BJ (cell line): Measurements from ENCODE around the gene C1QTNF8. TPM values are rescaled to one million over a fixed set of nuclear protein-coding genes. Genes with fewer than 3 reads are reported as not detected.

ENCODE experiments used
- CTCF ChIA-PET: fragments of 350-600 bp; formaldehyde crosslinking; extraction: SDS; loops from one replicate; lab custom pipeline; 2021; ENCODE audit warnings: antibody characterized with exemption, inconsistent platforms; lab: Yijun Ruan, JAX
- POLR2A ChIA-PET: fragments of 300-600 bp; sonication (Branson Sonifier 250); formaldehyde crosslinking; extraction: SDS; loops from one replicate; lab custom pipeline; 2021; ENCODE audit warnings: antibody characterized with exemption; lab: Charles Lee
- DNase-seq: peaks from one replicate; pipeline ENCODE4 v3.0.0-alpha.2; 2011; ENCODE audit warnings: low read depth
- H3K27me3 ChIP-seq: 2 replicates; pipeline ENCODE4 v1.6.0; 2011; ENCODE audit warnings: low read length; ENCODE audit not compliant: control insufficient read depth, insufficient read depth
- H3K36me3 ChIP-seq: 2 replicates; pipeline ENCODE4 v1.5.1; 2011; ENCODE audit warnings: low read length; ENCODE audit not compliant: control insufficient read depth, insufficient read depth
- H3K4me3 ChIP-seq: 2 replicates; pipeline ENCODE4 v1.5.1; 2011; ENCODE audit warnings: low read depth, mild to moderate bottlenecking, control low read depth, low read length
- CTCF ChIP-seq: IDR thresholded peaks from 2 replicates; pipeline ENCODE4 v1.5.1; 2011; ENCODE audit warnings: low read depth, mild to moderate bottlenecking, control low read depth, inconsistent platforms, low read length, moderate library complexity; ENCODE audit not compliant: insufficient read depth
- polyA plus RNA-seq: library from polyadenylated mRNA; depleted of rRNA; stranded (reverse); fragments of >200 nt; gene quantifications from 2 replicates; pipeline ENCODE4 v1.2.3, GENCODE V29; 2011

Gene C1QTNF8
- polyA plus RNA-seq, 1 experiment = not detected

DNA sequence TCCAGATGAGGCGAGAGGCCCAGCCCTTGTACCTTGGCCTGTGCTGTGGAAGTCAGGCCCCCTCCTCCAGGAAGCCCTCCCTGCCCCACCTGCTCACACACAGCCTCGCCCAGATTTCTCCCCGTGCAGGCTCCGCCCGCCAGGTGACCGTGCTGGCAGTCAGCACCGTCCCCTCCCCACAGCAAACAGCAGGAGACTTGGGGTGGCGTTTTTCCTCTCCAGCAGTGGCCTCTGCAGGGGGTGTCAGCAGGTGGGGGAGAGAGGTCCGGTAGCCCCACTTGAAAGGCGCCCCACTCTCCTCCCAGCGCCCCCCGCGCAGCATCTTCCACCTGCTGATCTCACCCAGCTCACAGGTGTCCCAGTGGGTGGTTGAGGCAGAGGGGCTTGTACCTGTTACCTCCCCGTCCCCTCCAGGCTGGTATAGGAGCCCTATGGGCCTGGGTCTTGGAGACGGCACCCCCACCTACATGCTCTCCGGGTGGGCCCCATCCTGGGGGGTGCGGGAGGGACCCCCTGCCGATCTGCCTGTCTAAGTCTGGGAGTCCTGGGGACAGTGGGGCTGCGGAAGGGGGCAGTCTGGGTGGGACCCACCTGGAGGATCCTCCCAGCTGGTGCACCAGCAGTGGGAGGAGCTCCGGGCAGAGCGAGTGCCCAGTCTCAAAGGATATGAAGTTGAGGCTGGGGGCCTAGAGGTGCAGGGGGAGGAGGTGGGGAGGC, 4.2 kb upstream of the C1QTNF8 start:
- Histone ChIP-seq H3K27me3 (no peaks in the 10 kb centered on the region; the same call in 1 of the 2 replicates), H3K4me3 (no peak overlapping the region), H3K36me3 (no peaks in the 10 kb centered on the region)
- no peak for DNase-seq
- no peak for TF ChIP-seq CTCF
- ChIA-PET CTCF (interaction anchor here (1.6 to 2.8 kb wide), 2 partner anchors 285 to 389 kb away, joined by 9 to 10 read pairs; no protein-coding TSS in a partner anchor), POLR2A (no interaction called here)

DNA sequence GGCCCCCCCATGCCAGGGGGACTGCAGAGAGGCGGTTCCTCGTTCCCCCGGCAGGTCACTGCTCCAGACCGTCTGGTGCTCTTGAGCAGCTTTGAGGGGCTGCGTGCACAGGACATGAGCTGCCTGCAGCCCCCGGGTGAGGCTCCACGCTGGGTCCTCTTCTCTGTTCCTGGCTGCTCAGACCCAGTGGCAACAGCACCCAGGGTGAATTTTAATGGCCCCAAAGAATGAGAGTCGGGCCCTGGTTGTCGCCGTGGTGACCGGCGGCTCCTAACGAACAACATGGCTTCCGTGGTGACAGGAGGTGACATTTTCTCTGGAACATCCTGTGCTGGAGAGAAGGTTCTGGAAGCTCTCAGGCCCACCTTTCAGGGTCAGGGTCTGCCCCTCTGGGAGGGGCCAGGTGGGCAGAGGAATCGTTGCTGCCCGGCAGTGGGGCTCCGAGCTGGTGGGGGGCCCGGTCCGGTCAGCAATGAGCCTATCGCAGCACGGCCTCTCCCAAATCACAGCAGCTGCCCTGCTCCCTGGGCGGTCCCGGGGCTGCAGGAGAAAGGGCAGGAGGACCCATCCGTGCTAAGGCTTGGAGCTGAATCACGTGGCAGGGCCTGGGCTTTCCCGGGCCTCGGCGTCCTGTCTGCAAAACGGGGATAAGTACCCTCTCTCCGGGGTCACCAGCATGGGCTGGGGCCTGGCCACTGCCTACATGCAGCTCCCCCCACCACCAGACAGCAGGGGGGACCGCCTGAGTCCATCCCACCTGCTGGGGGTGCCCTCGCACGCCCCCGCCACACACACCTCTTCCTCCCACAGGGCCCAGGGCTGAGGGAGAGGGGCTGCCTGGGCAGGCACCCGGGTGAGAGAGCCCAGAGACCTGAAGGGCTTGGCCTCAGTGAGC, 3.4 kb upstream of the C1QTNF8 start:
- H3K4me3 ChIP-seq = no peak overlapping the region
- DNase-seq = no peak
- ChIA-PET CTCF (interaction anchor here (0.9 to 2.8 kb wide), 2 partner anchors 95 to 285 kb away, joined by 7 to 10 read pairs; no protein-coding TSS in a partner anchor), POLR2A (no interaction called here)
- H3K27me3 ChIP-seq = no peaks in the 10 kb centered on the region; the same call in 1 of the 2 replicates
- no peaks in the 10 kb centered on the region for H3K36me3 ChIP-seq
- no peak for TF ChIP-seq CTCF

GRCh38 chr16:1098266-1098991, 2.4 kb upstream of the C1QTNF8 start:
- no peak for TF ChIP-seq CTCF
- CTCF ChIA-PET = interaction anchor here (0.9 kb wide), 1 partner anchor 96 kb away, joined by 7 read pairs; no protein-coding TSS in a partner anchor

DNA sequence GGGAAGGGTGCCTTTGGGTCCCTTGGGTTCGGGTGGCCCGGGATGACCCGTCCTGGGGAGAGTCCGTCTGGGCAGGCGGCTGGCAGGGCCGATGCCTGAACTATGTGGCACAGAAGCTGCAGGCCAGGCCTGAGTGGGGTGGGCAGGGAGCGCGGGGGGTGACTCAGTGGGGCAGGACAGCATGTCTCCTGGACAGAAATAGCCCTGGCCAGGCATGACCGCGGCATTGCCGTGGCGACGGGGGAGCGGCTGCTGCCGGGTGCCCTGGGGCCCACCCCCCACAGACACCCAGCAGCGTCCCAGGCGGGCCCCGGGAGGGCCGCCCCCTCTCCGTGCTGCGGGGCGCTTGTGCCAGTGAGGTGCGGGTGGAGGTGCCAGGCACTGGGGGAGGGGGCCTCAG, 1.8 kb upstream of the C1QTNF8 start:
- H3K27me3 ChIP-seq = no peaks in the 10 kb centered on the region; the same call in 1 of the 2 replicates
- ChIA-PET CTCF (no interaction called here), POLR2A (no interaction called here)
- H3K4me3 ChIP-seq = no peak overlapping the region
- no peak for DNase-seq
- H3K36me3 ChIP-seq = no peaks in the 10 kb centered on the region
- no peak for TF ChIP-seq CTCF

More at GRCh38 chr16:1098266-1098991, 2.4 kb upstream of the C1QTNF8 start:
- Histone ChIP-seq H3K27me3 (no peaks in the 10 kb centered on the region; the same call in 1 of the 2 replicates), H3K36me3 (no peaks in the 10 kb centered on the region), H3K4me3 (no peak overlapping the region)
- POLR2A ChIA-PET = no interaction called here
- no peak for DNase-seq
